ENCODE results near the gene TSPAN31. TPM values are rescaled to one million over a fixed set of nuclear protein-coding genes. Genes with fewer than 3 reads are reported as not detected.

Gene TSPAN31
- total RNA-seq, 4 donors from 2014 or later, result 29.8 to 54.7 (median 36.8) TPM

GRCh38 chr12:57731411-57732080 is 13.3 kb upstream of the TSPAN31 start:
- peaks cover 29% of the 10 kb centered on the region for H3K27me3 ChIP-seq
- peaks cover 26% of the 10 kb centered on the region for H3K4me1 ChIP-seq
- H3K9me3 ChIP-seq, result no peaks in the 10 kb centered on the region
- TF ChIP-seq, protein P1, sequence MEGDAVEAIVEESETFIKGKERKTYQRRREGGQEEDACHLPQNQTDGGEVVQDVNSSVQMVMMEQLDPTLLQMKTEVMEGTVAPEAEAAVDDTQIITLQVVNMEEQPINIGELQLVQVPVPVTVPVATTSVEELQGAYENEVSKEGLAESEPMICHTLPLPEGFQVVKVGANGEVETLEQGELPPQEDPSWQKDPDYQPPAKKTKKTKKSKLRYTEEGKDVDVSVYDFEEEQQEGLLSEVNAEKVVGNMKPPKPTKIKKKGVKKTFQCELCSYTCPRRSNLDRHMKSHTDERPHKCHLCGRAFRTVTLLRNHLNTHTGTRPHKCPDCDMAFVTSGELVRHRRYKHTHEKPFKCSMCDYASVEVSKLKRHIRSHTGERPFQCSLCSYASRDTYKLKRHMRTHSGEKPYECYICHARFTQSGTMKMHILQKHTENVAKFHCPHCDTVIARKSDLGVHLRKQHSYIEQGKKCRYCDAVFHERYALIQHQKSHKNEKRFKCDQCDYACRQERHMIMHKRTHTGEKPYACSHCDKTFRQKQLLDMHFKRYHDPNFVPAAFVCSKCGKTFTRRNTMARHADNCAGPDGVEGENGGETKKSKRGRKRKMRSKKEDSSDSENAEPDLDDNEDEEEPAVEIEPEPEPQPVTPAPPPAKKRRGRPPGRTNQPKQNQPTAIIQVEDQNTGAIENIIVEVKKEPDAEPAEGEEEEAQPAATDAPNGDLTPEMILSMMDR (IDR thresholded peaks at IDR 0.05), result no peak
- TF ChIP-seq POLR2A (IDR thresholded peaks at IDR 0.05) (no peak), EP300 (IDR thresholded peaks at IDR 0.05) (no peak), POLR2AphosphoS5 (IDR thresholded peaks at IDR 0.05) (no peak)
- no peaks in the 10 kb centered on the region for H3K36me3 ChIP-seq
- 79% methylated on average over 18 of the region's 19 CpGs for WGBS
- H3K27ac ChIP-seq, result no peak overlapping the region
- no peak overlapping the region for H3K4me3 ChIP-seq
- no peak for DNase-seq (ENCODE audit: low spot score in 2 of 2)

- TF ChIP-seq, protein P1 (IDR thresholded peaks at IDR 0.05), result no peak
- no peak for TF ChIP-seq POLR2AphosphoS5 (IDR thresholded peaks at IDR 0.05)
- no peak for TF ChIP-seq EP300 (IDR thresholded peaks at IDR 0.05)
- TF ChIP-seq POLR2A (IDR thresholded peaks at IDR 0.05), result no peak
- no peak for DNase-seq (ENCODE audit: low spot score in 2 of 2)
- Histone ChIP-seq H3K9me3 (no peaks in the 10 kb centered on the region), H3K4me1 (peaks cover 26% of the 10 kb centered on the region), H3K27ac (no peak overlapping the region), H3K4me3 (no peak overlapping the region), H3K36me3 (no peaks in the 10 kb centered on the region), H3K27me3 (peaks cover 36% of the 10 kb centered on the region)
- WGBS, result 86% methylated on average over 4 of the region's 4 CpGs
Measured at GRCh38 chr12:57732270-57732669, 12.6 kb upstream of the TSPAN31 start.

- 70% methylated on average over 9 of the region's 11 CpGs for WGBS
- TF ChIP-seq POLR2AphosphoS5 (IDR thresholded peaks at IDR 0.05), result no peak
- TF ChIP-seq, protein P1 (IDR thresholded peaks at IDR 0.05), result no peak
- TF ChIP-seq EP300 (IDR thresholded peaks at IDR 0.05), result no peak
- TF ChIP-seq POLR2A (IDR thresholded peaks at IDR 0.05), result no peak
- Histone ChIP-seq H3K4me3 (no peak overlapping the region), H3K27me3 (peaks cover 43% of the 10 kb centered on the region), H3K36me3 (no peaks in the 10 kb centered on the region), H3K4me1 (peaks cover 27% of the 10 kb centered on the region), H3K27ac (no peak overlapping the region), H3K9me3 (no peaks in the 10 kb centered on the region)
- no peak for DNase-seq (ENCODE audit: low spot score in 2 of 2)
Measured at GRCh38 chr12:57732726-57733593, 11.9 kb upstream of the TSPAN31 start.

- no peaks in the 10 kb centered on the region for H3K9me3 ChIP-seq
- H3K27me3 ChIP-seq, result peaks cover 52% of the 10 kb centered on the region
- H3K4me3 ChIP-seq, result no peak overlapping the region
- WGBS, result 87% methylated on average over 6 of the region's 6 CpGs
- H3K27ac ChIP-seq, result no peak overlapping the region
- H3K4me1 ChIP-seq, result peaks cover 34% of the 10 kb centered on the region
- TF ChIP-seq, protein P1 (IDR thresholded peaks at IDR 0.05), result no peak
- no peak for TF ChIP-seq POLR2A (IDR thresholded peaks at IDR 0.05)
- no peak for TF ChIP-seq POLR2AphosphoS5 (IDR thresholded peaks at IDR 0.05)
- TF ChIP-seq EP300 (IDR thresholded peaks at IDR 0.05), result no peak
- H3K36me3 ChIP-seq, result no peaks in the 10 kb centered on the region
- peak in 1 of 2 donors; percentile 50 for DNase-seq (ENCODE audit: low spot score in 2 of 2)
Measured at GRCh38 chr12:57733928-57734327, 10.9 kb upstream of the TSPAN31 start.

- Histone ChIP-seq H3K4me3 (no peak overlapping the region), H3K36me3 (no peaks in the 10 kb centered on the region), H3K4me1 (peaks cover 37% of the 10 kb centered on the region), H3K27me3 (peaks cover 59% of the 10 kb centered on the region), H3K9me3 (no peaks in the 10 kb centered on the region), H3K27ac (no peak overlapping the region)
- DNase-seq (ENCODE audit: low spot score in 2 of 2), result peak in 1 of 2 donors; percentile 19
- 70% methylated on average over 4 of the region's 4 CpGs for WGBS
- TF ChIP-seq, protein P1 (IDR thresholded peaks at IDR 0.05), result no peak
- no peak for TF ChIP-seq POLR2A (IDR thresholded peaks at IDR 0.05)
- no peak for TF ChIP-seq EP300 (IDR thresholded peaks at IDR 0.05)
- TF ChIP-seq POLR2AphosphoS5 (IDR thresholded peaks at IDR 0.05), result no peak
Measured at GRCh38 chr12:57734591-57734990, 10.2 kb upstream of the TSPAN31 start.

Measured in suprapubic skin (tissue), 4 donors.